NCI-H526 treated with DMSO at 0.1 percent for 48 hours (cell line): ENCODE data around the gene BMPR2.
"Not testable (repeated sequence)": the region's sequence is repeated elsewhere in the genome, so short reads cannot be mapped to it uniquely, and the experiment has no call there.

Experiments used
- DNase-seq: peaks from one replicate; lab custom pipeline; 2025; lab: John Stamatoyannopoulos, UW

The BMPR2 gene

GRCh38 chr2:202452744-202453143 is 76.6 kb downstream of the BMPR2 start:
- DNase-seq, result no peak

DNA sequence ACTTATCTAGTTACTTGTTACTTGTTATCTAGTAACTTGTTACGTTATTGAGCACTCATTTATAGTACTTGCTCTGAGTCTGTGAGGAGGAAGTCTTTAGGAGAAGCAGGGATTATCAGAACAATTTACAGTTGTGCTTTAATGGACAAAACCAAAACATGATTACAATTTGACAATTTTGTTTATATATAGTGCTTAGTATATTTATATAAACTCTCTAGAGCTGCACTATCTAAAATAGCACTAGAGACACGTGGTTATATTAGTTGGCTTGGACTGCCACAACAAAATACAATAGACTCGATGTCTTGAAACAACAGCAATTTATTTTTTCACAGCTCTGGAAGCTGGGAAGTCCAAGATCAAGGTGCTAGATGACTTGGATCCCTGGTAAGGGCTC is 78.4 kb downstream of the BMPR2 start:
- no peak for DNase-seq

GRCh38 chr2:202455114-202455513 is 79.0 kb downstream of the BMPR2 start:
- DNase-seq, result no peak

- no peak for DNase-seq
Measured at GRCh38 chr2:202460119-202460518, 84.0 kb downstream of the BMPR2 start.

DNA sequence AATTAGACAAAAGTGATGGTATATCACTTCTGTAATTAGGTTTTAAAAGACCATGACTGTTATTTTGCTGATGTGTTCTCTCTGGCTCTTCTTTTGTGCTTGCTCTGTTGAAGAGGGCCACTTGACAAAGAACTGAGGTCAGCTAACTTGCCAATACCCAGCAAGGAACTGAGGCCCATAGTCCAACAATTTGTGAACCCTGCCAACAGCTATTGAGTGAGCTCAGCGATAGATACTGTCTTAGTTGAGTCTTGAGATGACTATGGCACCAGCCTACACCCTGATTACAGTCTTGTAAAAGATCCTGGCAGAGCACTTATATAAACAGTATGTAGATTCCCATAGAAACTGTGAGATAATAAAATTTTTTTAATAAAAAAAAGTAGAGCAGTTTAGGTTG is 103.0 kb downstream of the BMPR2 start:
- DNase-seq, result no peak

DNA sequence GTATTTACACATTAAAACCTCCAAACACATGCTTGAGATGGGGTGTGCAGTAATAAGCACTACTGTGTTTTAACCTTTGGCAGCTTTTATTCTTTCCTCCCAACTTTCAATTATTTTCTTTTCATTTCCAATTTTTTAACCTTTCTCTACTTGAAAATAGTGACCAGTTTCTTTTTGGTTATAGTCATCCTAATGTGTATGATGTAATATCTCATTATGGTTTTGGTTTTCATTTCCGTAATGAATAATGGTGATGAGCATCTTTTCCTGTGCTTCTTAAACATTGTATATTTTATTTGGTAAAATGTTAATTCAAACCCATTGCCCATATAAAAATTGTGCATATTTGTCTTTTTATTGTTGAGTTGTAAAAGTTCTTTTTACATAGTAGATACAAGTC is 103.5 kb downstream of the BMPR2 start:
- no peak for DNase-seq

DNA sequence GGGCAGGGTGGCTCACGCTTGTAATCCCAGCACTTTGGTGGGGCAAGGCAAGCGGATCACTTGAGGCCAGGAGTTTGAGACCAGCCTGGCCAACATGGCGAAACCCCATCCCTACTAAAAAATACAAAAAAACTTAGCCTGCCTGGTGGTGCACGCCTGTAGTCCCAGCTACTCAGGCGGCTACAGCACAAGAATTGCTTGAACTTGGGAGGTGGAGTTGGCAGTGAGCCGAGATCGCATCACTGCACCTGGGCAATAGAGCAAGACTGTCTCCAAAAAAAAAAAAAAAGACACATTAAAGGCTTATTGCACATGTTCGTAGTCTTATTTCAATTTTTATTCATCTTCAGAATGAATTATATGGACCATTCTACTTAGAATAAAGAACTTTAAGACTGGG is 110.2 kb downstream of the BMPR2 start:
- no peak for DNase-seq

DNA sequence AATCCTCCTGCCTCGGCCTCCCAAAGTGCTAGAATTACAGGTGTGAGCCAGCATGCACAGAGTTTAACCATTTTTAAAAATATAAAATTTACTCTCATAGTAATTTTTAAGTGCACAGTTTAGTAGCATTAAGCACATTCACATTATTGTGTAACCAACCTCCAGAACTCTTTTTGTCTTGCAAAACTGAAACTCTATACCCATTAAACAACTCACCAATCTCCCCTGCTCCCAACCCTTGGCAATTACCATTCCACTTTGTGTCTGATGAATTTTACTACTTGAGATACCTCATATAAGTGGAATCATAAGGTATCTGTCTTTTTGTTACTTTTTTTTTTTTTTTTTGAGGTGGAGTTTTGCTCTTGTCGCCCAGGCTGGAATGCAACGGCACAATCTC is 112.5 kb downstream of the BMPR2 start:
- no peak for DNase-seq

DNA sequence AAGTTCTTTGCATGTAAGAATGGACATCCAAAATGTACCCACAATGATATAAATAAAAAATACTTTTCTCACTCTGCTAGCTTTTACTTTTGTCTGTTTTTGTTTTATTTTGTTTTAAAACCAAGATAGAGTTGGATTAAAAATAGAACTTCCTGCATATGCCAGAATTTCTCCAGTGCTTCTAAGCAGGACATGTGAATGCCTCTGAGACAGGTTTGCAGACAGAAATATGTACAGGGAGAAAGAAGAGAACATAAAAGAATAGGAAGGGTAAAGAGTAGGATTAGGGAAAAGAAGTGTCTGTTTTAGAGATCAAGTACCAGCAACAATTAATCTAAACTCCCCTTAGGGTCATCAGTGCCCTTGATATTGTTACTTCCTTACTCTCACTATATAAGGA is 114.4 kb downstream of the BMPR2 start:
- DNase-seq, result no peak

- DNase-seq, result no peak
Measured at GRCh38 chr2:202491514-202491913, 115.4 kb downstream of the BMPR2 start.

- DNase-seq, result peak; percentile 44
Measured at GRCh38 chr2:202494300-202495229, 118.4 kb downstream of the BMPR2 start.

DNA sequence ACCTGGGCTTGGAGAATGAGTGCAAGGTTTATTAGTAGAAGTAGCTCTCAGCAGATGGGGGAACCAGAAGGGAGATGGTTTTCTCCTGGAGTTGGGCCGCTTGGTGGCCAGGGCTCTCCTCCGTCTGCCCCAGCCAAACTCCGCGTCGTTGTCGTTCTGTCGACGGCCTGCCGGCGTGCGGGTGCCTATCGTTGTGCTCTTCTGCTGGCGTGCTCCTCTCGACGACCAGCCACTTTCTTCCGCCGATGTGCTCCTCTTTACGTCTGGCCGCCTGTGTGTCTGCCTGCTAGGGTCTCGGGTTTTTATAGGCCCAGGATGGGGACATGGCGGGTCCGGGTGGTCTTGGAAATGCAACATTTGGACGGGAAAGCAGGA is 119.1 kb downstream of the BMPR2 start:
- DNase-seq, result no peak

DNA sequence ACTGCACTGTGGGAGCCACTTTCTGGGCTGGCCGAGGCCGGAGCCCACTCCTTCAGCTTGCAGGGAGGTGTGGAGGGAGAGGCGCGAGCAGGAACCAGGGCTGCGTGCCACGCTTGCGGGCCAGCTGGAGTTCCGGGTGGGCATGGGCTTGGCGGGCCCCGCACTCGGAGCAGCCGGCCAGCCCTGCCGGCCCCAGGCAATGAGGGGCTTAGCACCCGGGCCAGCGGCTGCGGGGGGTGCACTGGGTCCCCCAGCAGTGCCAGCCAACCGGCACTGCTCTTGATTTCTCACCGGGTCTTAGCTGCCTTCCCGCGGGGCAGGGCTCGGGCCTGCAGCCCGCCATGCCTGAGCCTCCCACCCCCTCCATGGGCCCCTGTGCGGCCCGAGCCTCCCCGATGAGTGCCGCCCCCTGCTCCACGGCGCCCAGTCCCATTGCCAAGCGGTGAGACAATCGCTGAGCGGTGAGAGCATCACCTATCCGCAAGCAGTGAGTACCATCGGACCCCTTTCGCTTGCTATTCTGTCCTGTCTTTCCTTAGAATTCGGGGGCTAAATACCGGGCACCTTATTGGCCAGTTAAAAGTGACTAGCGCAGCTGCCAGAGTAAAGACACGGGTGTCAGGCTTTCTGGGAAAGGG is 120.8 kb downstream of the BMPR2 start:
- not testable (repeated sequence) for DNase-seq

DNA sequence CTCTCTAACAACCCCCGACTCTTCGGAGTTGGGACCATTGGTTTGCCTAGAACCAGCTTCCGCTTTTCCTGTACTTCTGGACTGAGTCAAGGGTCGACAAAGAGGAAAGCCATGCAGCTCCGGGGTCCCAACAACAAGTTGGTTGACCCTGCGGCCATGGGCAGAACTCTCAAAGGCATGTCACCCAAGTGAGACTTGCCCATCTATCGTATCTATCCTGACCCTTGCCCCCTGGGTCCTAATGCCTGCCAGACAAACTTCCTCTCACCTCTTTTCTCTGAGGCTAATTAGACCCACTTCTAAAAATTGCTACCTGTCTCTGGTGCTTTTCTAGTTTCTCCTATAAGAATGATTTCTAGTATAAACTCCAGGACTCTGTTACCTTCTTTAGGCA is 121.3 kb downstream of the BMPR2 start:
- not testable (repeated sequence) for DNase-seq

DNA sequence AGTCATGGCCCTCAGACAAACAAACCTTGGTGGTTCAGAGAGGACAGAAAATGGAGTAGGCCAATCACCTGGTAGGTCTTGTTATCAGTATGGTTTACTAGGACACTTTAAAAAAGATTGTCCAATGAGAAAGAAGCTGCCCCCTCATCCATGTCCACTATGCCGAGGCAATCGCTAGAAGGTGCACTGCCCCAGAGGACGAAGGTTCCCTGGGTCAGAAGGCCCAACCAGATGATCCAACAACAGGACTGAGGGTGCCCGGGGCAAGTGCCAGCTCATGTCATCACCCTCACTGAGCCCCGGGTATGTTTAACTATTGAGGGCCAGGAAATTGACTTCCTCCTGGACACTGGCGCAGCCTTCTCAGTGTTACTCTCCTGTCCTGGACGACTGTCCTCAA is 123.7 kb downstream of the BMPR2 start:
- DNase-seq, result not testable (repeated sequence)

GRCh38 chr2:202503276-202503675 is 127.1 kb downstream of the BMPR2 start:
- DNase-seq, result not testable (repeated sequence)

DNA sequence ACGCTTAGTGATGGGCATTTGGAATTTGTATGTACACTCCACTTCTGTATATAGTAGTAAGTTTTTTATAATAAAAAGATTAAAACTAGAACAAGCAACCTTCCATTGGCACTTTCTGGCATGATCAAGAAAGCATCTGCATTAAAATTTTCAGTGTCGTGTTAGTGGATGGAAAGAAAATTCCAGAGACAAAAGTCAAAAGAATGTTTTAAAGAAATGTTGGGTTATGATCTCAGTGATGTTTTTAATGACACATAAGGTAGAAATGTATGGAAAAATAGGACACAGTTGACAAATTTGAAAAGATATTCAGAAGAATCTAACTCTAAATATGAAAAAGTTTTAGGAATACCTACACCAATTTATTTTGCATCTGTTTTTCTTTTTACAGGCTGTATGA is 132.6 kb downstream of the BMPR2 start:
- no peak for DNase-seq

GRCh38 chr2:202510911-202511310 is 134.8 kb downstream of the BMPR2 start:
- no peak for DNase-seq

DNA sequence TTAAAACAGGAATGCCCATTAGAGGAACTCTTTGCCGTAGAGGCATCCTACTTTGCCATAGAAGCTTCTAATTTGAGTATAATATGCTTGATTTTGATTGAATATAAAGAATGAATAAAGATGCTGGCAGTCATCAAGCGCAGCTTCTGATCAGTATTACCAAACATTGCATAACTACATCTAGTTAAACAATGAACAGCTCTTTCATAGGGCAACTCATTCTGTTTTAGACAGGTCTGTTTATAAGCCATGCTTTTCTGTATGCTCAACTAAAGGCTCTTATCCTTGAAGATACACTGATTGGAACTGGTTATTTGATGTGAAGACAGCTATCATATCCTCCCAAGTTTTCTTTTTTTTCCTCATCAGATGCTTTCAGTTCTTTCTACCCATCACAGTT is 136.0 kb downstream of the BMPR2 start:
- no peak for DNase-seq

DNA sequence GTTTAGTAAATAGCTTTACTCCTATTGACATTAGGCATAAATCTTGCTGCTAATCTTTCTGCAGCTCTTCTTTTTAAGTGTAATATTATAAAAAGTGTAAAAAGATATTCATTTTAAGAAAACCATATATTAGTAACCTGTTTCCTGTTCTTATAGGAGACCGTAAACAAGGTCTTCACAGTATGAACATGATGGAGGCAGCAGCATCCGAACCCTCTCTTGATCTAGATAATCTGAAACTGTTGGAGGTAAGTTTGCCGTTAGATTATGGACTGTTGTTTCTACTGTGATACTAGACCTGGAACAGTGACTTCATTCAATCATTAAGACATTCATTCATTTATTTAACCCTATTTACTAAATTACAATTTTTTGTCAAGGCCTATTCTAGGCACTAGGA is 138.6 kb downstream of the BMPR2 start:
- DNase-seq, result no peak

- DNase-seq, result no peak
Measured at GRCh38 chr2:202519453-202519852, 143.3 kb downstream of the BMPR2 start.

DNA sequence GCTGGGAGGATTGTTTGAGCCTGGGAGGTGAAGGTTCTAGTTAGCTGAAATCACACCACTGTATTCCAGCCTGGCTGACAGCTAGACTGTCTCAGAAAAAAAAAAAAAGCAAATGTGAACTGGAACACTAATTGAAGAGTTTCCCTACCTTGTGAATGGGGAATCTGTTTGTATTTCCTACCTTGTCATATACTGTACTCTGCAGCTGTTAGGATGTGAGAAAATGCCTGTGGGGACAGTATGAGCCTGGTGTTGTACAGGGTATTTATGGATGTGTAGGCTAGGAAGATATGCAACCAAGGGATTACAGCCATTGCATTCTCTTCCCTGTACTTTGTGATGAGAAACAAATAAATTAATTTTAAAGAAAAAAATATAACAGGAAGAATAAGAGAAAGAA is 145.3 kb downstream of the BMPR2 start:
- no peak for DNase-seq

DNA sequence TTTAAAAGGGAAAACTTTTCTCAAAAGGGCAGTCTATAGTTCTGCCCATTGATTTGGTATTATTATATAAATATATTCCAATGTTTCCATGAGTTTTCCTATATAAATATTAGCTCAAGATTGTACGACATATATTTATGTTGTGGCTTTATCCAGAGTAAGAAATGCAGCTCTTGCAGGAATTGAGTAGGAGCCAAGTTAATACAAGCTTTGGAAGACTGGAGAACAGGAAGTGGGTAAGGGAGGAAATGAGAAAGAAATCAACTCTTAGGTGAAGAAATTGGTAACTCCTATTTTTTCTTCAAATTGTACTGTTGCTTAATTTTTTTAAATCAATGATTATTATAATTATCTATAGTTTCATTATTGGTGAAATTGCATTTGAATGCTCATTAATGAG is 153.3 kb downstream of the BMPR2 start:
- no peak for DNase-seq

- no peak for DNase-seq
Measured at GRCh38 chr2:202530038-202530437, 153.9 kb downstream of the BMPR2 start.
